Nephron (organoid): ENCODE data around the gene G2E3.

Experiments
- H3K27ac Mint-ChIP-seq, 3 experiments: 2 replicates each; pipeline ENCODE4 v1.8.0; 2020; ENCODE audit warnings: mixed read lengths in 3 of 3, mild to moderate bottlenecking in 2 of 3, moderate library complexity in 1 of 3
- H3K27me3 Mint-ChIP-seq: 2 replicates; pipeline ENCODE4 v1.8.0; 2021; ENCODE audit warnings: low read depth, mild to moderate bottlenecking, moderate library complexity, mixed read lengths
- H3K36me3 Mint-ChIP-seq: 2 replicates; pipeline ENCODE4 v1.8.0; 2020; ENCODE audit warnings: low read depth, mixed read lengths
- H3K4me1 Mint-ChIP-seq: 2 replicates; pipeline ENCODE4 v1.8.0; 2020; ENCODE audit warnings: mixed read lengths
- H3K4me3 Mint-ChIP-seq, 3 experiments: 2 replicates each; pipeline ENCODE4 v1.8.0; 2020; ENCODE audit warnings: mild to moderate bottlenecking in 3 of 3, mixed read lengths in 3 of 3, moderate library complexity in 2 of 3
- H3K9me3 Mint-ChIP-seq: 2 replicates; pipeline ENCODE4 v1.8.0; 2020; ENCODE audit warnings: mixed read lengths
- TF ChIP-seq, protein P1 (sequence below), 3 experiments: fragments of 200-600 bp; sonication (generic); IDR thresholded peaks; one replicate each; pipeline ENCODE4 v1.5.0; 2021; ENCODE audit warnings: antibody characterized with exemption in 3 of 3; ENCODE audit not compliant: unreplicated experiment in 3 of 3

G2E3 gene

DNA sequence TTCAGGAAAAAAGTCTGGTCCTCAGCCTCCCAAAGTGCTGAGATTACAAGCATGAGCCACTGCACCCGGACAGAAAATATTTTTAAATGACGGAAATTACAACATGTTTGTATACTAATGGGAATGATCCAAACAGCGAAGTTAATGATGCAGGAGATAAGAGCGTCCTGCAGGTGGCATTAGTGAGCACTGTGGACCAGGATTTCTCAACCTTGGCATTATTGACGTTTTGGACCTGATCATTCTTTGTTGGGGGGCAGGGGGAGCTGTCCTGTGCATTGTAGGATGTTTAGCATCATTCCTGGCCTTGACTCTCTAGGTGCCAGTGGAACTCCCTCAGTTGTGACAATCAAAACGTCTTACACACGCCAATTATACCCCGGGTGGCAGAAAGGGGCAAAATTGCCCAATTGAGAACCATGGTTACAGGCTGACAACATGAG lies 97.3 kb downstream of the G2E3 start:
- no peak overlapping the region for H3K4me3 Mint-ChIP-seq
- TF ChIP-seq, protein P1, sequence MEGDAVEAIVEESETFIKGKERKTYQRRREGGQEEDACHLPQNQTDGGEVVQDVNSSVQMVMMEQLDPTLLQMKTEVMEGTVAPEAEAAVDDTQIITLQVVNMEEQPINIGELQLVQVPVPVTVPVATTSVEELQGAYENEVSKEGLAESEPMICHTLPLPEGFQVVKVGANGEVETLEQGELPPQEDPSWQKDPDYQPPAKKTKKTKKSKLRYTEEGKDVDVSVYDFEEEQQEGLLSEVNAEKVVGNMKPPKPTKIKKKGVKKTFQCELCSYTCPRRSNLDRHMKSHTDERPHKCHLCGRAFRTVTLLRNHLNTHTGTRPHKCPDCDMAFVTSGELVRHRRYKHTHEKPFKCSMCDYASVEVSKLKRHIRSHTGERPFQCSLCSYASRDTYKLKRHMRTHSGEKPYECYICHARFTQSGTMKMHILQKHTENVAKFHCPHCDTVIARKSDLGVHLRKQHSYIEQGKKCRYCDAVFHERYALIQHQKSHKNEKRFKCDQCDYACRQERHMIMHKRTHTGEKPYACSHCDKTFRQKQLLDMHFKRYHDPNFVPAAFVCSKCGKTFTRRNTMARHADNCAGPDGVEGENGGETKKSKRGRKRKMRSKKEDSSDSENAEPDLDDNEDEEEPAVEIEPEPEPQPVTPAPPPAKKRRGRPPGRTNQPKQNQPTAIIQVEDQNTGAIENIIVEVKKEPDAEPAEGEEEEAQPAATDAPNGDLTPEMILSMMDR (IDR thresholded peaks at IDR 0.05; ENCODE audit: unreplicated experiment in 3 of 3) = peak; percentile 52 to 56 (median 56)
- no peaks in the 10 kb centered on the region for H3K27me3 Mint-ChIP-seq
- H3K27ac Mint-ChIP-seq = no peak overlapping the region
- H3K36me3 Mint-ChIP-seq = peaks cover 40% of the 10 kb centered on the region
- no peaks in the 10 kb centered on the region for H3K9me3 Mint-ChIP-seq
- no peaks in the 10 kb centered on the region for H3K4me1 Mint-ChIP-seq

DNA sequence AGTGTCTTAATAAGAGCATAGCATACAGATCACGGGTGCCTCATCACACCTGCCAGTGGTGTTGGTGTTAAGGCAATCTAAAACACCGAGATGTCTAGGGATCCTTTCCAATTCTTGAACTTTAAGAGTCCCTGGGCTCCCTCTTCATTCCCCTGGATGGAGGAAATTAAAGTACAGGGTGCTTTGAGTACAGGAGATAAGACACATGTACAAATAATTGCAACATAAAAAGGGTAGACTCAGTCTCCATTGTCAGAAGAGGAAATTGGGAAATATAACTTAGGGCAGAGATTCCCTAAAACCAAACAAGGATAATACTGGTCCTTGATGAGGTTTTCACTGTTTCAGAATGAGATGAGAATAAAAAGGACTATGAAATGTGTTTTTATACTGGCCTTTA lies 98.1 kb downstream of the G2E3 start:
- Mint-ChIP-seq H3K4me1 (no peaks in the 10 kb centered on the region), H3K27ac (no peak overlapping the region), H3K4me3 (no peak overlapping the region), H3K36me3 (peaks cover 37% of the 10 kb centered on the region), H3K27me3 (no peaks in the 10 kb centered on the region), H3K9me3 (no peaks in the 10 kb centered on the region)
- TF ChIP-seq, protein P1 (IDR thresholded peaks at IDR 0.05; ENCODE audit: unreplicated experiment in 3 of 3) = no peak

DNA sequence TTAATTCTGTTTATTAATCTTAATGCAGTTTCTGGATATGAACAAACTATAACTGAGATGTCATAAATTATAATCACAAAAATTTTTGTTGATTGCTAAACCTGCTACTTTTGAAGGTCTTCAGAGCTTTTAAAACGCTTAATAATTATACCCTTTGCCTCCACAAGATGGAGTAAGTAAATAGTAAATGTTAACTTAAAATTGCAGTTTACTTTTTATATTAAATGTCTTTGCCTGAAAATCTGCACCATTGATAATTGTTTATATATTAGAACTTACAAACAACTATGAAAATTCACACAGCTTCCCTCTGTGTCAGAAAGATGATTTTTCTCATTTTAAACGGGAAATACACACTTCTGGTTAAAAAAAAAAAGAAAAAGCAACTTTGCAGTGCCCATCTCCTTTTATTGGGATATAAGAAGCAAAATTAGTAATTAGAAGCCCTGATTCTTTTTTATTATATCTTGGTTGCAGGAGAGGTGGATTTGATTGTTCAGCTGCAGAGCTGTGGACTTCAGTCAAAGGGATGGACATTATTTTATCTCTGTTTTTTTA lies 98.7 kb downstream of the G2E3 start:
- H3K36me3 Mint-ChIP-seq = peaks cover 42% of the 10 kb centered on the region
- no peaks in the 10 kb centered on the region for H3K27me3 Mint-ChIP-seq
- H3K4me3 Mint-ChIP-seq = no peak overlapping the region
- TF ChIP-seq, protein P1 (IDR thresholded peaks at IDR 0.05; ENCODE audit: unreplicated experiment in 3 of 3) = peak; percentile 35 to 52 (median 39)
- no peaks in the 10 kb centered on the region for H3K9me3 Mint-ChIP-seq
- H3K4me1 Mint-ChIP-seq = no peaks in the 10 kb centered on the region
- no peak overlapping the region for H3K27ac Mint-ChIP-seq

DNA sequence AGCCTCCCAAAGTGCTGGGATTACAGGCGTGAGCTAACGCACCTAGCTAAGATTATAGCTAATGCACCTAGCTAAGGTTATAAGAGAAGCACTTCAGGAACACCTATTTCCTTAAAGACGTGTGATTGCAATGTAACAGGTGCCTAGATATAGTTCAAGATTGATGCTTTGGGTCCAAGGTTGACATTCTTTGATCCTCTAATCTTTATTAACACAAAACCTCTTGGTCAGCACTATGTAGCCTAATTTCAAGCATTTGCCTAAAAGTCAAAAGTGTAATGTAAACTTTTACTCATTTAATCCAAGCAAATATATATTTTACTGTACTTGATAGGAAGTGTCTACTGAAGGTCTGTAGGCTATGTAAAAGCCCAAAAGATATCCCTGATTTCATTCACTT lies 99.7 kb downstream of the G2E3 start:
- TF ChIP-seq, protein P1 (IDR thresholded peaks at IDR 0.05; ENCODE audit: unreplicated experiment in 3 of 3) = no peak
- peaks cover 4% of the 10 kb centered on the region for H3K9me3 Mint-ChIP-seq
- no peaks in the 10 kb centered on the region for H3K27me3 Mint-ChIP-seq
- H3K4me1 Mint-ChIP-seq = no peaks in the 10 kb centered on the region
- H3K4me3 Mint-ChIP-seq = no peak overlapping the region
- peaks cover 39% of the 10 kb centered on the region for H3K36me3 Mint-ChIP-seq
- no peak overlapping the region for H3K27ac Mint-ChIP-seq

DNA sequence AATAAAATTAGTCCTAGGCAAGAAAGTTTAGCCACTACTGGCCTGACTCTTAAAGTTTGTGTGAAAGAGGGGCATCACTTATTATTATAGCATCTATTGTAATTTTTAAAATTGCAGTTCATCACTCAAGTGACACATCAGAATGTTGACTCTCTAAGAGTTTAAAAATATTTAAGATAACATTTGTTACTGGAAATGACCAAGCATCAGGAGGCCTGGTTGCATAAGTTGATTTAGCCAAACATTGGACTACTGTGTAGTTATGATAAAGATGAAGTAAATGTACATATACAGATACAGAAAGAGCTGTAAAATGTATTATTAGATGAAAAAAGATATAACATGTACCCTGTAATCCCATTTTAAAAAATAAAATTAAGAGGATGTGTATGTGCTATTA lies 110.6 kb downstream of the G2E3 start:
- Mint-ChIP-seq H3K36me3 (peaks cover 64% of the 10 kb centered on the region), H3K4me3 (no peak overlapping the region), H3K27ac (no peak overlapping the region), H3K27me3 (no peaks in the 10 kb centered on the region), H3K4me1 (no peaks in the 10 kb centered on the region), H3K9me3 (peaks cover 23% of the 10 kb centered on the region)
- TF ChIP-seq, protein P1 (IDR thresholded peaks at IDR 0.05; ENCODE audit: unreplicated experiment in 3 of 3) = no peak
